Skeletal muscle cell (primary cell): Measurements from ENCODE around the gene GPC2.

Experiments used
- DNase-seq: peaks from one replicate; pipeline ENCODE4 v3.0.0-alpha.2; 2010; ENCODE audit warnings: low read depth
- H3K4me3 ChIP-seq: 2 replicates; pipeline ENCODE4 v1.5.1; 2011; ENCODE audit warnings: low read depth, mild to moderate bottlenecking, control low read depth, low read length, moderate library complexity

Gene GPC2

DNA sequence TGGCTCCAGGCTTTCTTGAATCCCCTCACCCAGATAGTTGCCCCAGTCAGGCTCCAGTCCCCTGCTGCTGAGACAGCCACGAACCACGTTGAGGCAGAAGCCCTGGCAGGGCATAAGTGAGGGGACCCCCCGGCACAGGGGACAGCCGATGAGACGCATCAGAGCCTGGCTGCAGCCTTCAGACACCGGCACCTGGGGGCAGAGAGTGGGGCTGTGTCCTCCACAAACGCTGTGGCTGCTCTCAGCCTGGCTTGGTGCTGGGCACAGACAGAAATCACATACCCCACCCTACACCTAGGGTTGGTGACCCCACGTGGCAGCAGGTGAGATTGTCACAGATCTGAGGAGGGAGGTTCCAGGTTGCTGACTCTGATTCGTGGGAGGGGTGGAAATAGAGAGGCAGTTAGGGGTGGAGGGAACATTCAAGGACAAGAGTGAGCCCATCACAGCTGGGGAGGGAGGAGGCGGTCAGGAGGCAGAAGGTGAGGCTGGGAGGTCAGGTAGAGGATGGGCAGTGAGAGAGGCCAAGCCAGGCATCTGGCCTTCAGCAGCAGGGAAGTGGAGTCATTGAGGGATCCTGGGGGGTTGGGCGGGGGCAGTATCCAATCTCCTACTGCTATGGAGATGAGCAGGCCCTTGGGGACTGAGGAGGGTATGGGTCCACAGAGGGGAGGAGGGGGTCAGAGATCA is 3.2 kb downstream of the GPC2 start:
- no peak overlapping the region for H3K4me3 ChIP-seq
- no peak for DNase-seq

GRCh38 chr7:100171840-100172239 is 5.3 kb downstream of the GPC2 start:
- DNase-seq, result no peak
- H3K4me3 ChIP-seq, result no peak overlapping the region

DNA sequence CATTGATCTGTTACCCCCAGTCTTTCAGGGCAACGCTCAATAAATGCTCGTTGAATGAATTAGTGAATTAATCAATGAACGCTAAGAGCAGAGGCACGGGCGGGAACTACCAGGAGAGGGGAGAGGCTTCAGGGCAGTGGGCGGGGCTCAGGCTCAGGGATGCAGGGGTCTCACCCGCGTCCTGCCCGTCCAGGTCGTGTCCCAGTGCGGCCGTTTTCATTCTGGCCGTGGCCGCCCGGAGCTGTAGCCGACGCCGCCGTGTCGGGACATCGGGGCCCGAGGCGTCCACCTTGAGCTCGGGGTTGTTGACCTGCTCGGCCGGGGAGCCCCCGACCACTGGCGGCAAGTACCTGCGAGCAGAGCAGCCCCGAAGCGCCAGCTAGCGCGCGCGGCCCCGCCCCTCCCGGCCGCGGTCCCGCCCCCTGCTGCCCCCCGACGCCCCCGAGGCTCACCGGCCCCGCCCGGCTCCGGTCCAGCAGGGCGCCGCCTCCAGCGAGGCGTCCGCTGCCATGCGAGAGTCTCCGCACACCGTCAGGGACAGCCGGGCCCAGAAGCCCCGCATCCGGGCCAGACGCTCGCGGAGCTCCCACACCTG is 6.0 kb downstream of the GPC2 start:
- peak overlapping the region; percentile 25 for H3K4me3 ChIP-seq
- no peak for DNase-seq

DNA sequence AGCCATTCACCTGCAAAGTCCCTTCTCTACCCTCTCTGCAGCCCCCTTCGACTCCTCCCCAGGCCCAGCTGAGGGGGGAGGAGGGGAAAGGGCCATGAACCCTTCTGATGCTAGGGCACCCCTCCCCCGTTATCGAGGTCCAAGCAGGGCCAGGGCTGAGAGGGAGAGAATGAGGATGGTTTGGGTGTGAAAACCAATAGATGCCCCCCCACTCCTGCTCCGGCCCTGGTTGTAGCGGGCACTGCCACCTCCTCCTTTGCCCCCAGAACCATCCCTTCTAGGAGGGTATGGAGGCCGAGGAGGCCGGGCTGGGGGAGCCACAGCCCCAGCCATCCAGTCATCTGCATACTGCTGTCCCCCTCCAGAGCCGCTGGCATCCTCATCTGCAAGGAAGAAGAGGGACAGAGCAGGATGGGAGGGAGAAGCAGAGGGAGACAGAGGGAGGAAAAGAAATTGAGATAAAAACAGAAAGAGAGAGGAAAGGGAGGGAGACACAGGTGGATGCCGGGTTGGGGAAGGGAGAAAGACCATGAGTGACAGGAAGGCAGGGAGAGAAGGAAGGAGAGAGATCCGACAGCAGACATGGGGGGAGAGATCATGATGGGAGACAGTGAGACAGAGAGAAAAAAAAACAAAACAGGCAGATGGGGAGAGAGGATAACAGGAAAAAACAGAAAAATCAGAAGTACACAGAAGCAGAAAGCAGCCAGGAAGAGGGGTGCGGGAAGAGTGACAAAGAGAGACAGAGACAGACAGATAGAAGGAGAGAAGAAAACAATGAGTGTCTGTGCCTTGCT is 6.9 kb downstream of the GPC2 start:
- H3K4me3 ChIP-seq, result no peak overlapping the region
- DNase-seq, result no peak

DNA sequence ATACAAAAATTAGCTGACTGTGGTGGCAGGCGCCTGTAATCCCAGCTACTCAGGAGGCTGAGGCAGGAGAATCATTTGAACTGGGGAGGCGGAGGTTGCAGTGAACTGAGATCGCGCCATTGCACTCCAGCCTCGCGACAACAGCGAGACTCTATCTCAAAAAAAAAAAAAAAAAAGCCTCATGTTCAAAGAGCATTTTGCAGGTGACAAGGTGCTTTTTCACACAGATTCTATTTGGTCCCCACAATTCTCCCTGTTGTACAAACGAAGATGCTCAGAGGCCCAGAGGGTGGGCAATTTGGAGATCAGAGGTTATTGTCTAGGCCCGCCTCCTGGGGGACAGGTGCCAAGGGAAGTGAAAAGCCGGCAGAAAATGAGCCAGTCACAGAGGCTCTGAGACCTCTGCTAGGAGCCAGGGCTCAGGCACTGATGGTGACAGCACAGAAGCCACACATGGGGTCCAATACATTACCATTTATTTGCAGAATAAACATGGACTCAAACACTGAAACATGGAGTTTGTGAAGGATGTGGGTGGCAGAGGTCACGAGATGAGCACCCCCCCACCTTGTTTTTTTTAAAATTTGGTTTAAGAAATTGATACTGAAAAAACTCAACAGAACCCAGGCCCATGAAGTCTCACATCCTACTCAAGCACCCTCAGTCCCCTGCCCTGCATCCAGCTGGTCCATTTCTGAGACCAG is 7.9 kb downstream of the GPC2 start:
- no peak for DNase-seq
- H3K4me3 ChIP-seq, result no peak overlapping the region

- peak overlapping the region; percentile 49 for H3K4me3 ChIP-seq
- no peak for DNase-seq
These were observed 9.3 kb downstream of the GPC2 start for GRCh38 chr7:100167912-100168323.

DNA sequence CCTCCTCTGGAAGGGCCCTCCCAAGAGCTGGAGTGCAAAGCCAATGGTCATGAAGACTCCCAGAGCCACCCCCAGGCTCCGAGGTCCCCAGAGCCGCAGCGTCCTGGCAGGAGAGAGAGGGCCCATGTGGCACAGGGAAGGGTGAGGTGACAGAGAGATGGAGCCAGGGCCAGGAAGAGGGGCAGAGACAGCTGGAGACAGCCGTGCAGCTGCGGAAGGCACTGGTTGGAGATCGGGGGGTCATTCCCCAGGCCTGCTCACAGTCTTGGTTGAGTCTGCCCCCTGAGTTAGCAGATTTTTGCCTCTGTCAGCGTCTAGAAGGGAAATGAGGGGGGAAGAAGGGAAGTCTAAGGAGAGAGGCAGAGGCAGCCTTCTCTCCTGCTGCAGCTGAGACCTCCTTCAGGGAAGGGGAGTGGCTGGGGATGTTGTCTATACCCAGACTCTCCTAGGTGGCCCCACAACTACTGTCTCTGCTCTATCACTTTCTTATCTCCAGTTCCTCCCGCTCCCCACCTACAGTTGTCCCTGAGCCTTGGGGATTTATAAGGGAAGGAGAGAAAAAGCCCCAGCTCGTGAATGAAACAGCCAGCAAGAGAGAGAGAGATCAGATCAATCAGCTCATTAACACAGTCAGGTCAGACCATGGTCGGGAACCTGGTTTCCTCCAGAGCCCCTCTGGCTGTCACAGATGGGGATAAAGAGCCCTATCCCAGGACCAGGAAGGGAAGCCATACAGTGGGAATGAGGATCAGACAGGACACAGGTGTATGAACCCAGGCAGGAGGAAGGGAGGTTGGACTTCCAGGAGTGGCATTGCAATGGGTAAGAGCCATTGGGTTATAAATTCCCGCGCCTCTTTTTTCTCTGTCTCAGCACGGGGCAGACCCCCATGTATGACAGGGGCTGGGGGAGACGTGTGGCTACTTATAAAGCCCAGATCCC is 9.9 kb downstream of the GPC2 start:
- DNase-seq, result no peak
- peak overlapping the region; percentile 49 for H3K4me3 ChIP-seq

- no peak for DNase-seq
These were observed 10.8 kb downstream of the GPC2 start for GRCh38 chr7:100166317-100166940.

GRCh38 chr7:100163871-100164270 is 13.3 kb downstream of the GPC2 start:
- H3K4me3 ChIP-seq, result no peak overlapping the region
- DNase-seq, result no peak

More at GRCh38 chr7:100166317-100166940, 10.8 kb downstream of the GPC2 start:
- H3K4me3 ChIP-seq, result no peak overlapping the region

DNA sequence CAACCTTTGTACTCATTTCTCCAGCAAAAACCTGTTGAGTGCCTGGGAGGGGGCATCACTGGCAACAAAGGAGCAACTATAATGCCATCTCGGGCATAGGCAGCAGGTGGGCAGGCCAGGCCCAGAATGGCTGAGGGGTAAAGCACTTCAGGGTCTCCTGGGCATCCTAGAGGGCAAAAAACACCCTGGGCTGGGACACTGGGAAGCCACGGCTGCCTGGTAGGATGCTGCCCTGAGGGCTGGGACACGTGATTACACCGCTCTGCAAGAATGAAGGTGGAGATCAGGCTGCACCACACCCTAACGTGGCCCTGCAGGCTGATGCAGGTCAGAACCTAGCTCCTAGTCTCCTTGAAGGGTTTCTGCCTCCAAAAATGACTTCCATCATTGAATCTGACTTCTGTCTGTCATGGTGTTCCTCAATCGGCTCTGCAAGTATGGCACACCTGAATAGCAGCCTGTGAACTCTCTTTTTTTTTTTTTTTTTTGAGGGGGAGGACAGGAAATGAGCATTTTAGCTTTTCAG is 14.1 kb downstream of the GPC2 start:
- DNase-seq, result no peak

GRCh38 chr7:100160067-100160466 is 17.1 kb downstream of the GPC2 start:
- DNase-seq, result no peak
- no peak overlapping the region for H3K4me3 ChIP-seq

More for the DNA sequence above, 14.1 kb downstream of the GPC2 start:
- H3K4me3 ChIP-seq, result no peak overlapping the region

DNA sequence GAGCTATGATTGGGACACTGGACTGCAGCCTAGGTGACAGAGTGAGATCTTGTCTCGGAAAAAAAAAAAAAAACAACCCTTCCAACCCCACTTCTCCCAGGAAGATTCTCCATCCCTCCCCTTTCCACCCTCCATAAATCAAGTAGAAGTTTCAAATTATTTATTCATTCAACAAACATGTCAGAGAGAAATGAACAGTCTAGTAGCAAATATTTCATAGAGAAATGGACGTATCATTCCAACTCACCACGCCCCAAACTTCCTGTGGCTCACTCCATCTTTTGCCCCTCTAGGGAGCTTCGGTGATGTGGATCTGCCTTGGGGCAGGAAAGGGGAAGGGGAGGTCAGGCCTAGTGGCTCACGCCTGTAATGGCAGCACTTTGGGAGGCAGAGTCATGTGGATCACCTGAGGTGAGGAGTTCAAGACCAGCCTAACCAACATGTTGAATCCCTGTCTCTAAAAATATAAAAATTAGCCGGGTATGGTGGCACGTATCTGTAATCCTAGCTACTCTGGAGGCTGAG is 18.0 kb downstream of the GPC2 start:
- H3K4me3 ChIP-seq, result peak overlapping the region; percentile 76
- no peak for DNase-seq

DNA sequence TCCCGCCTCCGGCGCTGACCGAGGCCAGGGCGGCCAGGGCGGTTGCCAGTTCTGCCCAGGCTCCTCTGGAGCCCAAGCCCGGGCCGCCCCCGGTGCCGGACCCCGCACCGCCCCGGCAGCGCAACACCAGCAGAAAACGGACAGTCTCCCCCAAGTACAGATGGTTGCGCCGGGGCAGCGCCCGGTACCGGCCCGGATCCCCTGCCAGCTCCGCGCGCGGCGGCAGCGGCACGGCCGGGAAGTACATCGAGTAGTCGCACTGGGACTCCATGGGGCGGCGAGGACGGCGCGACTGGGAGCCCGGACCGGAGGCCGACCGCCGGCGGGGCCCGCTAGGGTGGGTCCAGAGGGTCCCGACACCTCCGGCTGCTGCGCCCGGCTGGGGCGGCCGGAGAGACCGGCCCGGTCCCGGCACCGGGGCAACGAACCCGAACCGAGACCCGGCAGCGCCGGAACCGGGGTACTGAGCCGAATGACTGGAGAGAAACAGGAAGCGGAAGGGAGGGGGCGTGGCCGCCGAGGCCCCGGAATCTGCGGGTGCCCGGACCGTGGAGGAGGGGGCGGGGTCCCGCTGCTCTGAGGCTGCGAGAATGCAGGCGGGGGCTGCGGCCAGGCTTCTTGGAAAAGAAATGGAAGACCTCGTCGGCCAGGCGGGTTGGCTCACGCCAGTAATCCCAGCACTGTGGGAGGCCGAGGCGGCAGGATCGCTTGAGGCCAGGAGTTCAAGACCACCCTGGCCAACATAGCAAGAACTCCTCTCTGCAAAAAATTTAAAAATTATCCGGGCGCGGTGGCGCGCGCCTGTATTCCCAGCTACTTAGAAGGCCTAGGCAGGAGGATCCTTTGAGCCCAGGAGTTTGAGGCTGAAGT is 18.7 kb downstream of the GPC2 start, which contains the start of gene TRAPPC14:
TRAPPC14 (minus strand) TSS at position 495 of the 870 bp plus-strand sequence; CDS start at position 271, 224 bp downstream.
- peak within 1 kb of the TSS; percentile 76 for H3K4me3 ChIP-seq
- DNase-seq, result peak; percentile 41

GRCh38 chr7:100157334-100158228 is 19.6 kb downstream of the GPC2 start:
- peak; percentile 15 for DNase-seq
- peak overlapping the region; percentile 76 for H3K4me3 ChIP-seq

DNA sequence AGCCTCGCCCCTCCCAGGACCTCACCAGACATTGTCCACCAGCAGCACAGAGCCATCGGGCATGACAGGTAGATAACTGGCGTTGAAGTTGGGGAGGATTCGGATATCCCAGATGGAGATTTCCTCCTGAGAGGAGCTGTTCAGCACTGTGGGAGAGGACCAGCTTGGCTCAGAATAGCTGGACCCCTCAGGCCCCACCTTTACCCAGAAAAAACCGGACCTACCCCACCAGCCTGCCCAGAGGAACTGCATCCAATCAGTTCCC is 20.2 kb downstream of the GPC2 start:
- H3K4me3 ChIP-seq, result no peak overlapping the region
- no peak for DNase-seq

GRCh38 chr7:100156331-100157068 is 20.7 kb downstream of the GPC2 start:
- no peak overlapping the region for H3K4me3 ChIP-seq
- no peak for DNase-seq
